Measurements from ENCODE around the gene SUFU.

DNA sequence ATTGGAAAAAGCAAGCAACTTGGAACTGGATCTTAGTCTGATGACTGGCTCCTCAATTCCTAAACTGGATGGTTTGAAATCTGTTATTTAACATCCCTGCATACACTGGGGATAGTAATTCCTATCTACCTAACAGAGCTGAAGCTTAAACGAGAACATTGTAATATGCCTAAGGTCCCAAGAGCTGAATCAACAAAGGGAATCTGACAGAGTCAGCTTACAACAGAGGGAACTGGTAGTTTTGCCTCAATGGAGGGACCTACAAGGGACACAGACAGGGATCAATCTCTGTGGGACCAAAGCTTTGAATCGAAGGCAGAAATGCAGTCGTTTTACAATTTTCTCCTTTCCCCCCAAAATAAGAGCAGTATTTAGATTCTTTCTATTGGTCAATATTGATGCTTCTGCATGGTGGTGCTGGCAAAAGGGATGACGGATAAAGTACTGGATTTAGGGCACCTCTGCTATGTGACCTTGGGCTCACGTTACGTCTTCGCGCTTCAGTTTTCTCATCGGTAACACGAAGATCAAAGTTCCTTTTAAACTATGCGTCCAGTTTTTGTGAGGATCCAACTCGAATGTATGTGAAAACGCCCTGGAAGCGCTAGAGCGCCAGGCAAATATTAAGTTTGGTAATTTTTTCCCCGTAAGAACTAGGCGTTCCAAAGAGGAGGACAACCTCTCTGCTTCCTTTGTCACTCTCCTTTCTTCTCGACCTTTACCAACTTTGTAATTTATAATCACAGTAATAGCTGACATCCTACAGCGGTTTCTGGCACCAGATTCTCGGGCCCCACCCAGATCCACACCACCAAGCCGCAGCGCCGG is 2.4 kb upstream of the SUFU start:
- TF ChIP-seq, protein P1, sequence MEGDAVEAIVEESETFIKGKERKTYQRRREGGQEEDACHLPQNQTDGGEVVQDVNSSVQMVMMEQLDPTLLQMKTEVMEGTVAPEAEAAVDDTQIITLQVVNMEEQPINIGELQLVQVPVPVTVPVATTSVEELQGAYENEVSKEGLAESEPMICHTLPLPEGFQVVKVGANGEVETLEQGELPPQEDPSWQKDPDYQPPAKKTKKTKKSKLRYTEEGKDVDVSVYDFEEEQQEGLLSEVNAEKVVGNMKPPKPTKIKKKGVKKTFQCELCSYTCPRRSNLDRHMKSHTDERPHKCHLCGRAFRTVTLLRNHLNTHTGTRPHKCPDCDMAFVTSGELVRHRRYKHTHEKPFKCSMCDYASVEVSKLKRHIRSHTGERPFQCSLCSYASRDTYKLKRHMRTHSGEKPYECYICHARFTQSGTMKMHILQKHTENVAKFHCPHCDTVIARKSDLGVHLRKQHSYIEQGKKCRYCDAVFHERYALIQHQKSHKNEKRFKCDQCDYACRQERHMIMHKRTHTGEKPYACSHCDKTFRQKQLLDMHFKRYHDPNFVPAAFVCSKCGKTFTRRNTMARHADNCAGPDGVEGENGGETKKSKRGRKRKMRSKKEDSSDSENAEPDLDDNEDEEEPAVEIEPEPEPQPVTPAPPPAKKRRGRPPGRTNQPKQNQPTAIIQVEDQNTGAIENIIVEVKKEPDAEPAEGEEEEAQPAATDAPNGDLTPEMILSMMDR (IDR thresholded peaks at IDR 0.05) = no peak
- TF ChIP-seq POLR2A (IDR thresholded peaks at IDR 0.05) = no peak
- TF ChIP-seq EP300 (IDR thresholded peaks at IDR 0.05) = no peak
